Activated B cell treated with CpG ODN at 0.5 μM for 24 hours (primary cell): ENCODE data around the gene PARM1. TPM values are rescaled to one million over a fixed set of nuclear protein-coding genes. Genes with fewer than 3 reads are reported as not detected.

Experiments used
- ATAC-seq: fragments of 200-7000 bp; cut with Tn5 transposase; one replicate; pipeline ENCODE4 v1.10.0; 2021; ENCODE audit warnings: low read depth, mild to moderate bottlenecking, moderate library complexity
- CTCF ChIA-PET: fragments of 350-600 bp; sonication (Branson Sonifier 250); formaldehyde crosslinking; loops from one replicate; lab custom pipeline; 2021; ENCODE audit warnings: antibody characterized with exemption; lab: Charles Lee
- POLR2A ChIA-PET: fragments of 350-600 bp; sonication (Branson Sonifier 250); formaldehyde crosslinking; loops from one replicate; lab custom pipeline; 2021; ENCODE audit warnings: antibody characterized with exemption; lab: Charles Lee
- DNase-seq: peaks from one replicate; pipeline ENCODE4 v3.0.0; 2022
- H3K27ac Mint-ChIP-seq: one replicate; pipeline ENCODE4 v1.8.0; 2020; ENCODE audit warnings: mixed read lengths
- H3K27me3 Mint-ChIP-seq: one replicate; pipeline ENCODE4 v1.8.0; 2021; ENCODE audit warnings: mixed read lengths
- H3K36me3 Mint-ChIP-seq: one replicate; pipeline ENCODE4 v1.8.0; 2021; ENCODE audit warnings: low read depth, mixed read lengths
- H3K4me1 Mint-ChIP-seq: one replicate; pipeline ENCODE4 v1.8.0; 2021; ENCODE audit warnings: mixed read lengths
- H3K4me3 Mint-ChIP-seq: one replicate; pipeline ENCODE4 v1.8.0; 2020; ENCODE audit warnings: mild to moderate bottlenecking, mixed read lengths
- H3K9me3 Mint-ChIP-seq: one replicate; pipeline ENCODE4 v1.8.0; 2020; ENCODE audit warnings: mixed read lengths
- intact Hi-C: fragments of 100-400 bp; cut with micrococcal nuclease; formaldehyde crosslinking; loops from one replicate; pipeline ENCODE4 v1.15.1; 2024
- total RNA-seq: library from RNA; stranded (reverse); gene quantifications from 2 replicates; pipeline ENCODE4 v1.2.3, GENCODE V29; 2022
- TF ChIP-seq, protein P1 (sequence below): fragments of 200-600 bp; IDR thresholded peaks from one replicate; pipeline ENCODE4 v1.8.0; 2022; ENCODE audit warnings: antibody characterized with exemption, mild to moderate bottlenecking

Gene PARM1
- total RNA-seq, 1 donor from 2014 or later, result 6.5 TPM

DNA sequence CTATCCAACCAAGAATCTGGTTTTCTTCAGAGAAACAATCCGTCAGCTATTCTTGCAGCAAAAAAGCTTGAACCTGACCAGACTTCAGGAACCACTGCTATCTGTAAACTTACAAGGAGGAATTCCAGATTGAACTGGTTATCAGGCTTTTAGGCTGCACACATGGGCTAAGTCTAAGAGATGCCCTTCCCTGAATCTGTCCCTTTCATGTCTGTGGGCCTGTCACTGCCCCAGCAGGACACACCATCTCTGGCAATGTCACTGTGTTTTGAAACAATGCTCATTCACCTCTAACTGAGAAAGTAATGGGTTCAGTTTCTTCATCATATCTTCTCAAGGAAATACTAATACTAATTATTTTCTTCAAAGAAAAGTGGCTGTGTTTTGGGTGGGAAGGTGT is 72.8 kb downstream of the PARM1 start:
- ATAC-seq, result no peak
- peaks cover 12% of the 10 kb centered on the region for H3K36me3 Mint-ChIP-seq
- CTCF ChIA-PET, result no interaction called here
- H3K27me3 Mint-ChIP-seq, result no peaks in the 10 kb centered on the region
- no peak overlapping the region for H3K4me3 Mint-ChIP-seq
- peaks cover 14% of the 10 kb centered on the region for H3K9me3 Mint-ChIP-seq
- intact Hi-C loops, result no loop called here
- TF ChIP-seq, protein P1, sequence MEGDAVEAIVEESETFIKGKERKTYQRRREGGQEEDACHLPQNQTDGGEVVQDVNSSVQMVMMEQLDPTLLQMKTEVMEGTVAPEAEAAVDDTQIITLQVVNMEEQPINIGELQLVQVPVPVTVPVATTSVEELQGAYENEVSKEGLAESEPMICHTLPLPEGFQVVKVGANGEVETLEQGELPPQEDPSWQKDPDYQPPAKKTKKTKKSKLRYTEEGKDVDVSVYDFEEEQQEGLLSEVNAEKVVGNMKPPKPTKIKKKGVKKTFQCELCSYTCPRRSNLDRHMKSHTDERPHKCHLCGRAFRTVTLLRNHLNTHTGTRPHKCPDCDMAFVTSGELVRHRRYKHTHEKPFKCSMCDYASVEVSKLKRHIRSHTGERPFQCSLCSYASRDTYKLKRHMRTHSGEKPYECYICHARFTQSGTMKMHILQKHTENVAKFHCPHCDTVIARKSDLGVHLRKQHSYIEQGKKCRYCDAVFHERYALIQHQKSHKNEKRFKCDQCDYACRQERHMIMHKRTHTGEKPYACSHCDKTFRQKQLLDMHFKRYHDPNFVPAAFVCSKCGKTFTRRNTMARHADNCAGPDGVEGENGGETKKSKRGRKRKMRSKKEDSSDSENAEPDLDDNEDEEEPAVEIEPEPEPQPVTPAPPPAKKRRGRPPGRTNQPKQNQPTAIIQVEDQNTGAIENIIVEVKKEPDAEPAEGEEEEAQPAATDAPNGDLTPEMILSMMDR, result no peak
- peaks cover 6% of the 10 kb centered on the region for H3K4me1 Mint-ChIP-seq
- no peak overlapping the region for H3K27ac Mint-ChIP-seq
- DNase-seq, result no peak
- POLR2A ChIA-PET, result no interaction called here

DNA sequence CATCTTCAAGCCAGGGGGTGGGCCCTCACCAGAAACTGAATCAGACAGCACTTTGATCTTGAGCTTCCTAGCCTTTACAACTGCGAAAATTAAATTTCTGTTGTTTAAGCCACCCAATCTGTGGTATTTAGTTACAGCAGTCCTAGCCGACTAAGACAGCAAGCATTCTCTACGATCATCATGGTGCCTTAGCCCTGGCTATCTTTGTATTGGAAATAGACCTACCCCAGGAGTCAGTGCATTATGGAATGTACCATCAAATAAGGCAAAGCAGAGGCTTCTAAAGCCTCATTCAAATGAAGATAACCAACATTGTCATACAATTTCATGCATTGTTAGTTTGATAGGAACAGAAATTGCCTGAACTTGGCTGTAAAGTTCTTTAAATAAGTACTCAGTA is 75.0 kb downstream of the PARM1 start:
- TF ChIP-seq, protein P1, result no peak
- POLR2A ChIA-PET, result no interaction called here
- CTCF ChIA-PET, result no interaction called here
- H3K27ac Mint-ChIP-seq, result no peak overlapping the region
- H3K27me3 Mint-ChIP-seq, result no peaks in the 10 kb centered on the region
- intact Hi-C loops, result no loop called here
- no peak for ATAC-seq
- no peak overlapping the region for H3K4me3 Mint-ChIP-seq
- no peak for DNase-seq
- H3K4me1 Mint-ChIP-seq, result peaks cover 6% of the 10 kb centered on the region
- peaks cover 14% of the 10 kb centered on the region for H3K9me3 Mint-ChIP-seq
- H3K36me3 Mint-ChIP-seq, result peaks cover 24% of the 10 kb centered on the region

DNA sequence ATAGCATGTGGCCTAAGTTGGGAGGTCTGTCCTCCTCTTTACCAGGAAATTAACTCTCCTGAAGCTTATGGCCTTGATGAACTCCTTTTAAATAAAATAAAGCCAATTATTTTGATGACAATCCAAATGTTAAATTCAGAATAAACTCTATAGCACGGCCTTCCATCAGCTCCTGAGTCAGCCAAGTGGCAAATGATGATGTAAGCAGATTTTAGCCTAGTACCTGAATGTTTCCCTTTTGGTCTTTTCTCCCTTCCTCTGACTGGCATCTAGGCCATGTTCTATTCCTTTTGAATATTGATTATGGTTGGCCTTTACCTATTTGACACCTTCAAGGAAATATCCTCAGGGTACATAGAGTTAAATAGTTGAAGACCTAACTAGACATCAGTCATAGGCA is 76.2 kb downstream of the PARM1 start:
- Mint-ChIP-seq H3K27me3 (no peaks in the 10 kb centered on the region), H3K9me3 (peaks cover 14% of the 10 kb centered on the region), H3K4me3 (no peak overlapping the region), H3K4me1 (peaks cover 4% of the 10 kb centered on the region), H3K27ac (no peak overlapping the region), H3K36me3 (peaks cover 27% of the 10 kb centered on the region)
- ChIA-PET POLR2A (no interaction called here), CTCF (no interaction called here)
- DNase-seq (no peak), ATAC-seq (no peak)
- intact Hi-C loops, result no loop called here
- TF ChIP-seq, protein P1, result no peak

DNA sequence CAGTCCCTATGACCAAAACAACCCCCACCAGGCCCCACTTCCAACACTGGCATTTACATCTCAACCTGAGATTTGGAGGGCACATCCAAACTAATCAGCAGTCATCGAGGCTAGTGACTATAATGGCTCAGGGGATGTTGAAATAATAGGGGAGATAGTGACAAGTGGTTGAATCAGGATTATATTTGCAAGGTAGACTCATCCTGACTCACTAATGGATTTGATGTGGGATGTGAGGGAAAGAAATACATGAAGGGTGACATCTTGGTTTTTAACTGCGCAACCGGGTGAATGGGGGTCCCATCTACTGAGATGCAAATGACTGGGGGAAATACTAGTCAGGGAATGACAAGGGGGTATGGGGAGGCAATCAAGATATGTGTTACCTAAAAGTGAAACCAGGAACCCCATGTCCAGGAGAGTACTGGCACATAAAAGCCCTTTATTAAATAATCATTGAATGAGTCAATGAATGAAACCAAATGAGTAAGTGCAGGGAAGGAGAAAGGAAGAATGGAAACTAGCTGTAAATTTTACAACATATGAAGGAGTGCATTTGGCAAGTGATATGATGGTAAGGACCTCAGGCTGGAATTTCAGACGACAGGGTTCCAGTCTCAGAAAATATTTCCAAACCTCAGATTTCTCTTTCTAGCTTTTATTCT is 78.3 kb downstream of the PARM1 start:
- Mint-ChIP-seq H3K36me3 (peaks cover 37% of the 10 kb centered on the region), H3K27me3 (no peaks in the 10 kb centered on the region), H3K4me1 (no peaks in the 10 kb centered on the region), H3K4me3 (no peak overlapping the region), H3K27ac (no peak overlapping the region), H3K9me3 (peaks cover 12% of the 10 kb centered on the region)
- TF ChIP-seq, protein P1, result no peak
- POLR2A ChIA-PET, result no interaction called here
- CTCF ChIA-PET, result no interaction called here
- ATAC-seq, result no peak
- intact Hi-C loops, result no loop called here
- no peak for DNase-seq

DNA sequence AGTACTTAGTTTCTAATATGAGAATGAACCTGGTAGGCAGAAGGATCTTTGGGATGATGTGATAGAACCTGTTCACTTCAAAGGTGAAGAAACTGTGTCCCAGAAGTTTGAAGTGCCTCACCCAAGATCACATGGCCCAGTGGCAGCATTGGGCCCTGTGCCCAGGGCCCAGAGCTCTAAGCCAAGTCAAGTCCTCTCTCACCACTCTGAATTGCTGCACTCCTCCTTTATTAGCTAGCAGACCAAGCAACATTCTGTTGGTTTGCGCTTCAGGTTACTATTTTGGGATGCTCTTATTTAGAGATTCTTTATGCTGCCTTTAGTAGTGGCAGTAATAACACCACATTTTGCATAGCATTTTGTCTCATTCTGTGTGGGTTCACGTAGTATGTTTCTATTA is 82.7 kb downstream of the PARM1 start:
- TF ChIP-seq, protein P1, result no peak
- Mint-ChIP-seq H3K27ac (no peak overlapping the region), H3K4me3 (no peak overlapping the region), H3K9me3 (no peaks in the 10 kb centered on the region), H3K36me3 (peaks cover 32% of the 10 kb centered on the region), H3K4me1 (no peaks in the 10 kb centered on the region), H3K27me3 (no peaks in the 10 kb centered on the region)
- DNase-seq, result no peak
- no peak for ATAC-seq
- intact Hi-C loops, result no loop called here
- CTCF ChIA-PET, result no interaction called here
- POLR2A ChIA-PET, result no interaction called here
